Ascending aorta (tissue), 2 donors: ENCODE data around the gene RHBDL3. TPM values are rescaled to one million over a fixed set of nuclear protein-coding genes. Genes with fewer than 3 reads are reported as not detected.
A peak's percentile ranks its signal among the peaks of the same experiment; 100 is the strongest.

Source experiments
- DNase-seq, 2 donors: peaks; one replicate each; pipeline ENCODE4 v3.0.0-alpha.2; 2019; ENCODE audit warnings: low spot score in 2 of 2
- H3K27ac ChIP-seq, 2 donors: fragments of 200-600 bp; sonication (generic); one replicate each; pipeline ENCODE4 v1.5.1; 2016 to 2017; ENCODE audit warnings: mild to moderate bottlenecking in 1 of 2
- H3K27me3 ChIP-seq: fragments of 200-600 bp; sonication (generic); one replicate; pipeline ENCODE4 v1.5.1; 2017
- H3K36me3 ChIP-seq, 2 donors: fragments of 200-600 bp; sonication (generic); one replicate each; pipeline ENCODE4 v1.5.1; 2016
- H3K4me1 ChIP-seq, 2 donors: fragments of 200-600 bp; sonication (generic); one replicate each; pipeline ENCODE4 v1.5.1; 2016 to 2017; ENCODE audit warnings: mild to moderate bottlenecking in 1 of 2
- H3K4me3 ChIP-seq, 2 donors: fragments of 200-600 bp; sonication (generic); one replicate each; pipeline ENCODE4 v1.5.1; 2016 to 2017; ENCODE audit warnings: mild to moderate bottlenecking in 1 of 2
- H3K9me3 ChIP-seq, 2 donors: fragments of 200-600 bp; sonication (generic); one replicate each; pipeline ENCODE4 v1.5.1; 2016
- CTCF ChIP-seq, 3 experiments: fragments of 200-600 bp in 2 of 3; fragments of 450-650 bp in 1 of 3; sonication (generic) in 2 of 3; IDR thresholded peaks; one replicate each; pipeline ENCODE4 v1.5.1; 2016 to 2019; ENCODE audit warnings: antibody characterized with exemption in 3 of 3, mild to moderate bottlenecking in 1 of 3, moderate library complexity in 1 of 3
- intact Hi-C: fragments of 100-400 bp; cut with DNase I; formaldehyde crosslinking; loops from one replicate; pipeline ENCODE4 v1.15.1; 2023
- total RNA-seq: library from RNA; depleted of rRNA; stranded (reverse); fragments of >200 nt; gene quantifications from one replicate; pipeline ENCODE4 v1.1.0, GENCODE V29; 2016

The RHBDL3 gene
- total RNA-seq, 1 donor from 2014 or later: not detected

- Histone ChIP-seq H3K27me3 (no peaks in the 10 kb centered on the region), H3K4me1 (peaks cover 0 to 9% of the 10 kb centered on the region in 2 donors), H3K9me3 (no peaks in the 10 kb centered on the region), H3K4me3 (peak within 1 kb of the TSS; percentile 71 to 86), H3K27ac (peak within 1 kb of the TSS; percentile 67 to 80), H3K36me3 (peaks cover under 1 to 8% of the 10 kb centered on the region in 2 donors)
- peak in 1 of 2 donors; percentile 82 for DNase-seq
- no peak for TF ChIP-seq CTCF (IDR thresholded peaks at IDR 0.05)
- intact Hi-C loops: no loop called here
These were observed 76.4 kb downstream of the RHBDL3 start, which contains the start of gene C17orf75 for GRCh38 chr17:32341857-32342602. Gene C17orf75, minus strand, starts transcription at chr17:32342173. Its CDS starts 34 bp downstream, at chr17:32342139.

- Histone ChIP-seq H3K9me3 (no peaks in the 10 kb centered on the region), H3K4me3 (peak overlapping the region; percentile 71 to 86), H3K27ac (peak overlapping the region; percentile 67 to 80), H3K36me3 (peaks cover 0 to 3% of the 10 kb centered on the region in 2 donors), H3K27me3 (no peaks in the 10 kb centered on the region), H3K4me1 (peaks cover 0 to 9% of the 10 kb centered on the region in 2 donors)
- intact Hi-C loops: no loop called here
- no peak for DNase-seq
- TF ChIP-seq CTCF (IDR thresholded peaks at IDR 0.05): no peak
These were observed 77.1 kb downstream of the RHBDL3 start for GRCh38 chr17:32342603-32343325.

GRCh38 chr17:32345951-32346600 lies 80.4 kb downstream of the RHBDL3 start:
- no peak for TF ChIP-seq CTCF (IDR thresholded peaks at IDR 0.05)
- Histone ChIP-seq H3K27ac (no peak overlapping the region), H3K9me3 (no peaks in the 10 kb centered on the region), H3K4me3 (no peak overlapping the region), H3K36me3 (no peaks in the 10 kb centered on the region), H3K4me1 (peaks cover 0 to 10% of the 10 kb centered on the region in 2 donors), H3K27me3 (no peaks in the 10 kb centered on the region)
- no peak for DNase-seq
- intact Hi-C loops: no loop called here

- Histone ChIP-seq H3K27me3 (no peaks in the 10 kb centered on the region), H3K27ac (no peak overlapping the region), H3K36me3 (peaks cover 4% of the 10 kb centered on the region in 2 donors), H3K4me1 (peaks cover 10 to 11% of the 10 kb centered on the region in 2 donors), H3K9me3 (no peaks in the 10 kb centered on the region), H3K4me3 (no peak overlapping the region)
- TF ChIP-seq CTCF (IDR thresholded peaks at IDR 0.05): no peak
- intact Hi-C loops: no loop called here
- DNase-seq: no peak
These were observed 82.8 kb downstream of the RHBDL3 start for GRCh38 chr17:32348483-32348800.

GRCh38 chr17:32349503-32349853 lies 83.8 kb downstream of the RHBDL3 start:
- peak overlapping the region; percentile 94 to 96 for H3K27ac ChIP-seq
- peaks cover 10 to 12% of the 10 kb centered on the region in 2 donors for H3K36me3 ChIP-seq
- H3K9me3 ChIP-seq: no peaks in the 10 kb centered on the region
- no peak for DNase-seq
- peaks cover 10 to 19% of the 10 kb centered on the region in 2 donors for H3K4me1 ChIP-seq
- H3K4me3 ChIP-seq: peak overlapping the region; percentile 66 to 73
- no peak for TF ChIP-seq CTCF (IDR thresholded peaks at IDR 0.05)
- no peaks in the 10 kb centered on the region for H3K27me3 ChIP-seq
- intact Hi-C loops: no loop called here
